SK-N-SH treated with all-trans-retinoic acid at 6 μM for 48 hours (cell line): ENCODE results near the gene ST3GAL4.

Experiments
- ISL1 ChIP-seq: fragments of 250-450 bp; sonication (Bioruptor Pico); IDR thresholded peaks from 2 replicates; pipeline ENCODE4 v2.1.2; 2022; ENCODE audit warnings: mild to moderate bottlenecking, moderate library complexity
- PATZ1 ChIP-seq: fragments of 250-450 bp; sonication (Bioruptor Pico); IDR thresholded peaks from 2 replicates; pipeline ENCODE4 v1.8.0; 2020; ENCODE audit warnings: mild to moderate bottlenecking, moderate library complexity, borderline replicate concordance
- PPARA ChIP-seq: fragments of 250-450 bp; sonication (Bioruptor Pico); IDR thresholded peaks from 2 replicates; pipeline ENCODE4 v1.5.0; 2020; ENCODE audit warnings: mild to moderate bottlenecking, borderline replicate concordance
- RARB ChIP-seq: fragments of 250-450 bp; sonication (Bioruptor Pico); IDR thresholded peaks from 2 replicates; pipeline ENCODE4 v1.8.0; 2021; ENCODE audit warnings: mild to moderate bottlenecking, moderate library complexity
- TSHZ2 ChIP-seq: fragments of 250-450 bp; sonication (Bioruptor Pico); IDR thresholded peaks from 2 replicates; pipeline ENCODE4 v1.5.0; 2020; ENCODE audit warnings: mild to moderate bottlenecking, moderate library complexity
- ZFP3 ChIP-seq: fragments of 250-450 bp; sonication (Bioruptor Pico); IDR thresholded peaks from 2 replicates; pipeline ENCODE4 v1.5.0; 2020; ENCODE audit warnings: mild to moderate bottlenecking, moderate library complexity
- ZNF565 ChIP-seq: fragments of 450-650 bp; formaldehyde crosslinking; conservative IDR thresholded peaks from 2 replicates; pipeline ENCODE4 v1.5.0; 2020; ENCODE audit warnings: low read depth, mild to moderate bottlenecking, moderate library complexity
- ZNF70 ChIP-seq: fragments of 450-650 bp; formaldehyde crosslinking; IDR thresholded peaks from 2 replicates; pipeline ENCODE4 v1.5.0; 2020; ENCODE audit warnings: mild to moderate bottlenecking, moderate library complexity
- ZNF8 ChIP-seq: fragments of 450-650 bp; formaldehyde crosslinking; IDR thresholded peaks from 2 replicates; pipeline ENCODE4 v1.5.0; 2020; ENCODE audit warnings: mild to moderate bottlenecking, moderate library complexity

- no peak for TF ChIP-seq ZNF8 (CRISPR knock-in tag)
- no peak for TF ChIP-seq PPARA (CRISPR knock-in tag)
- no peak for TF ChIP-seq PATZ1 (CRISPR knock-in tag)
- no peak for TF ChIP-seq ZFP3 (CRISPR knock-in tag)
- no peak for TF ChIP-seq RARB (CRISPR knock-in tag)
- no peak for TF ChIP-seq ZNF70 (CRISPR knock-in tag)
- no peak for TF ChIP-seq ZNF565 (CRISPR knock-in tag)
- TF ChIP-seq TSHZ2 = no peak
- no peak for TF ChIP-seq ISL1 (CRISPR knock-in tag)
These were observed 35.9 kb downstream of the ST3GAL4 start for GRCh38 chr11:126391286-126391954.
